ENCODE data around the gene PRAMEF1. TPM values are rescaled to one million over a fixed set of nuclear protein-coding genes. Genes with fewer than 3 reads are reported as not detected.

The PRAMEF1 gene
- total RNA-seq, 1 donor from 2014 or later, result not detected

DNA sequence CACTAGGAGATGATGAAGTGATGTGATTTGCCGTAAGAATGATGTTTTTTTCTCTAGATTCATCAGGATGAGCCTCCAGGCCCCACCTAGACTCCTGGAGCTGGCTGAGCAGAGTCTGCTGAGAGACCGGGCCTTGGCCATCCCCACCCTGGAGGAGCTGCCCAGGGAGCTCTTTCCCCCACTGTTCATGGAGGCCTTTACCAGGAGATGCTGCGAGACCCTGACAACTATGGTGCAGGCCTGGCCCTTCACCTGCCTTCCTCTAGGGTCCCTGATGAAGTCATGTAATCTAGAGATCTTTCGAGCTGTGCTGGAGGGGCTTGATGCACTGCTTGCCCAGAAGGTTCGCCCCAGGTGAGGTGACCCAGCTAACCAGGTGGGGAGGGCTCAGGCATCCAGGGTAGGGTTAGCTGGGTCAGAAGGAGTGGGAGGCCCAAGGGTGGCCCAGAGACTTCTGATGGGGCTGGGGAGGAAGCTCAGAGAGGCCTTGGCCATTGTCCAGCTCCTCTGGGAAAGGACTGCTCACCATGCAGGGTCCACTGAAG, 16.3 kb upstream of the PRAMEF1 start:
- Mint-ChIP-seq H3K27ac (ENCODE audit: unreplicated experiment) (no peak overlapping the region), H3K9me3 (ENCODE audit: low read depth) (no peaks in the 10 kb centered on the region), H3K4me1 (ENCODE audit: low read depth) (no peaks in the 10 kb centered on the region), H3K27me3 (ENCODE audit: low read depth) (peaks cover 3% of the 10 kb centered on the region), H3K4me3 (ENCODE audit: unreplicated experiment) (no peak overlapping the region), H3K36me3 (ENCODE audit: low read depth) (no peaks in the 10 kb centered on the region)
- DNase-seq (ENCODE audit: low spot score), result no peak
- no peak for TF ChIP-seq CTCF (IDR thresholded peaks at IDR 0.05)

DNA sequence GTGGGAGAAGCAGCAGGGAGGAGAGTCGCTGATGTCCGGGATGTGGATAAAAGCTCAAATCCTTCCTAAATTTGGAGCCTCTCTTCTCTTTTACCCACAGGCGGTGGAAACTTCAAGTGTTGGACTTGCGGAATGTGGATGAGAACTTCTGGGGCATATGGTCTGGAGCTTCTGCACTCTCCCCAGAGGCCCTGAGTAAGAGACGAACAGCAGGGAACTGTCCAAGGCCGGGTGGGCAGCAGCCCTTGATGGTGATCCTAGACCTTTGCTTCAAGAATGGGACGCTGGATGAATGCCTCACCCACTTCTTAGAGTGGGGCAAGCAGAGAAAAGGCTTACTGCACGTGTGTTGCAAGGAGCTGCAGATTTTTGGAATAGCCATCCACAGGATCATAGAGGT, 15.8 kb upstream of the PRAMEF1 start:
- Mint-ChIP-seq H3K27ac (ENCODE audit: unreplicated experiment) (no peak overlapping the region), H3K36me3 (ENCODE audit: low read depth) (no peaks in the 10 kb centered on the region), H3K9me3 (ENCODE audit: low read depth) (no peaks in the 10 kb centered on the region), H3K4me1 (ENCODE audit: low read depth) (no peaks in the 10 kb centered on the region), H3K27me3 (ENCODE audit: low read depth) (no peaks in the 10 kb centered on the region), H3K4me3 (ENCODE audit: unreplicated experiment) (no peak overlapping the region)
- DNase-seq (ENCODE audit: low spot score), result no peak
- TF ChIP-seq CTCF (IDR thresholded peaks at IDR 0.05), result no peak

DNA sequence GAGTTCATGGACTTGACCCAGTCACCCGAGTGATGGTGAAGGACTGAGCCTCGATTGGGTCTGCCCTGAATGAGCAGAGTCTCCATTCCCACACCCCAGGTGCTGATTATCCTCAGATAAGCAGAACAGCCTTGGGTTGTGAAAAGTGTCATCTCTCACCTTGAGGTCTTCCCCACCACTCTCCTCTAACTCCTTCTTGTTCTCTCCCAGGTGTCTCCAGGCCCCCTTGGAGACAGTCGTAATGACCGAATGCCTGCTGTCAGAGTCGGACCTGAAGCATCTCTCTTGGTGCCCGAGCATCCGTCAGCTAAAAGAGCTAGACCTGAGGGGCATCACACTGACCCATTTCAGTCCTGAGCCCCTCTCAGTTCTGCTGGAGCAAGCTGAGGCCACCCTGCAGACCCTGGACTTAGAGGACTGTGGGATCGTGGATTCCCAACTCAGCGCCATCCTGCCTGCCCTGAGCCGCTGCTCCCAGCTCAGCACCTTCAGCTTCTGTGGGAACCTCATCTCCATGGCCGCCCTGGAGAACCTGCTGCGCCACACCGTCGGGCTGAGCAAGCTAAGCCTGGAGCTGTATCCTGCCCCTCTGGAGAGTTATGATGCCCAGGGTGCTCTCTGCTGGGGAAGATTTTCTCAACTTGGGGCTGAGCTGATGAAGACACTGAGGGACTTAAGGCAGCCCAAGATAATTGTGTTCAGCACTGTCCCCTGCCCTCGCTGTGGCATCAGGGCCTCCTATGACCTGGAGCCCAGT, 14.2 kb upstream of the PRAMEF1 start:
- Mint-ChIP-seq H3K36me3 (ENCODE audit: low read depth) (no peaks in the 10 kb centered on the region), H3K27ac (ENCODE audit: unreplicated experiment) (no peak overlapping the region), H3K27me3 (ENCODE audit: low read depth) (no peaks in the 10 kb centered on the region), H3K4me3 (ENCODE audit: unreplicated experiment) (no peak overlapping the region), H3K9me3 (ENCODE audit: low read depth) (no peaks in the 10 kb centered on the region), H3K4me1 (ENCODE audit: low read depth) (no peaks in the 10 kb centered on the region)
- TF ChIP-seq CTCF (IDR thresholded peaks at IDR 0.05), result no peak
- no peak for DNase-seq (ENCODE audit: low spot score)

- no peak for TF ChIP-seq CTCF (IDR thresholded peaks at IDR 0.05)
- Mint-ChIP-seq H3K36me3 (ENCODE audit: low read depth) (no peaks in the 10 kb centered on the region), H3K9me3 (ENCODE audit: low read depth) (no peaks in the 10 kb centered on the region), H3K27ac (ENCODE audit: unreplicated experiment) (no peak overlapping the region), H3K27me3 (ENCODE audit: low read depth) (no peaks in the 10 kb centered on the region), H3K4me1 (ENCODE audit: low read depth) (no peaks in the 10 kb centered on the region), H3K4me3 (ENCODE audit: unreplicated experiment) (no peak overlapping the region)
- no peak for DNase-seq (ENCODE audit: low spot score)
Observed at GRCh38 chr1:12778061-12778460, 13.1 kb upstream of the PRAMEF1 start.

DNA sequence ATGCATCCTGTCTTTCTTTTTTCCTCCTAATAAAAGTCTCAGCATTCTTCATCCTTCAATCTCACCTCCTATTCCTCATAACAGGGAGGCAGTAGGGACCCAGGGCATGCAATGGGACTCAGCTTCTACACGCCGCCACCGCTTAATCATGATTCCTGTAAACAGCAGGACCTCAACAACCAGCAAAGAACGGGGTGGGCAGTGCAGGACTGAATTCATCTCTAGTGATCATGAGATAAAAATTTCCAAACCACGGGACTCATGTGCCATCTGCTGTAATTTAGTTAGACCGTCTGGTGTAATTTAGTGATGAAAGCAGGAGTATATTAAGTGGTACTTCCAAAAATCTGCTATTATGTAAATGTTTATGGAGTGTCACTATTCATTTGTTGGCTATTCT, 12.3 kb upstream of the PRAMEF1 start:
- H3K4me1 Mint-ChIP-seq (ENCODE audit: low read depth), result no peaks in the 10 kb centered on the region
- TF ChIP-seq CTCF (IDR thresholded peaks at IDR 0.05), result no peak
- H3K27ac Mint-ChIP-seq (ENCODE audit: unreplicated experiment), result no peak overlapping the region
- H3K4me3 Mint-ChIP-seq (ENCODE audit: unreplicated experiment), result no peak overlapping the region
- no peaks in the 10 kb centered on the region for H3K36me3 Mint-ChIP-seq (ENCODE audit: low read depth)
- no peaks in the 10 kb centered on the region for H3K27me3 Mint-ChIP-seq (ENCODE audit: low read depth)
- peaks cover 2% of the 10 kb centered on the region for H3K9me3 Mint-ChIP-seq (ENCODE audit: low read depth)
- no peak for DNase-seq (ENCODE audit: low spot score)
